IMR-90 (cell line): ENCODE results near the gene RASAL1. TPM values are rescaled to one million over a fixed set of nuclear protein-coding genes. Genes with fewer than 3 reads are reported as not detected.

Experiments used
- ATAC-seq: fragments of 200-7000 bp; cut with Tn5 transposase; 2 replicates; pipeline ENCODE4 v1.9.1; 2020; ENCODE audit warnings: low read depth, mild to moderate bottlenecking, moderate library complexity
- BruUV-seq: library from RNA; stranded (reverse); fragments of 400-500 nt; replicated peaks from 2 replicates; lab custom pipeline; 2021; lab: Mats Ljungman, UMichigan
- CTCF ChIA-PET: fragments of 300-600 bp; formaldehyde crosslinking; extraction: SDS; loops from one replicate; lab custom pipeline; 2021; ENCODE audit warnings: antibody characterized with exemption; lab: Yijun Ruan, JAX
- POLR2A ChIA-PET: fragments of 300-600 bp; sonication (Branson Sonifier 250); formaldehyde crosslinking; loops from one replicate; lab custom pipeline; 2022; ENCODE audit warnings: antibody characterized with exemption; ENCODE audit not compliant: unreplicated experiment; lab: Charles Lee
- DNase-seq: peaks from one replicate; pipeline ENCODE4 v3.0.0; 2013
- H2AFZ ChIP-seq: replicated peaks from 2 replicates; pipeline ENCODE3; 2013; ENCODE audit warnings: low read length, mild to moderate bottlenecking; ENCODE audit not compliant: poor library complexity
- H2AK5ac ChIP-seq: 2 replicates; pipeline ENCODE4 v1.6.1; 2013; ENCODE audit warnings: low read depth, low read length, inconsistent platforms
- H2AK9ac ChIP-seq: replicated peaks from 2 replicates; pipeline ENCODE3; 2013; ENCODE audit warnings: mild to moderate bottlenecking, low read depth, low read length, moderate library complexity; ENCODE audit not compliant: poor library complexity
- H2BK120ac ChIP-seq: 2 replicates; pipeline ENCODE4 v1.6.1; 2013; ENCODE audit warnings: low read depth, low read length, inconsistent platforms
- H2BK15ac ChIP-seq: 3 replicates; pipeline ENCODE4 v1.6.1; 2013; ENCODE audit warnings: low read depth, low read length, inconsistent platforms
- H2BK20ac ChIP-seq: 2 replicates; pipeline ENCODE4 v1.6.1; 2013; ENCODE audit warnings: low read depth, mild to moderate bottlenecking, inconsistent platforms, low read length, moderate library complexity
- H2BK5ac ChIP-seq: 2 replicates; pipeline ENCODE4 v1.6.1; 2013; ENCODE audit warnings: mild to moderate bottlenecking, low read depth, low read length, inconsistent platforms; ENCODE audit not compliant: poor library complexity, severe bottlenecking
- H3K14ac ChIP-seq: replicated peaks from 2 replicates; pipeline ENCODE4 v1.6.1; 2013; ENCODE audit warnings: low read depth, low read length, inconsistent platforms
- H3K18ac ChIP-seq: 2 replicates; pipeline ENCODE4 v1.6.1; 2013; ENCODE audit warnings: low read depth, low read length, control low read depth
- H3K23ac ChIP-seq: 2 replicates; pipeline ENCODE4 v1.6.1; 2013; ENCODE audit warnings: low read depth, low read length, inconsistent platforms
- H3K27ac ChIP-seq: 2 replicates; pipeline ENCODE4 v1.5.1; 2013; ENCODE audit warnings: mild to moderate bottlenecking, control low read depth, low read length; ENCODE audit not compliant: insufficient read depth
- H3K27me3 ChIP-seq: 2 replicates; pipeline ENCODE4 v1.6.1; 2013; ENCODE audit warnings: low read length; ENCODE audit not compliant: control insufficient read depth, insufficient read depth
- H3K36me3 ChIP-seq: 2 replicates; pipeline ENCODE4 v1.6.1; 2013; ENCODE audit warnings: low read length, mixed read lengths; ENCODE audit not compliant: control insufficient read depth, insufficient read depth
- H3K4ac ChIP-seq: 2 replicates; pipeline ENCODE4 v1.6.1; 2013; ENCODE audit warnings: low read depth, low read length, inconsistent platforms
- H3K4me1 ChIP-seq: 2 replicates; pipeline ENCODE4 v1.6.1; 2013; ENCODE audit warnings: low read length, mixed read lengths; ENCODE audit not compliant: control insufficient read depth, insufficient read depth
- H3K4me2 ChIP-seq: 2 replicates; pipeline ENCODE4 v1.6.1; 2013; ENCODE audit warnings: low read depth, mild to moderate bottlenecking, control low read depth, low read length, moderate library complexity
- H3K4me3 ChIP-seq: 2 replicates; pipeline ENCODE4 v1.5.1; 2013; ENCODE audit warnings: low read depth, mild to moderate bottlenecking, control low read depth, low read length, moderate library complexity; ENCODE audit not compliant: insufficient read depth
- H3K56ac ChIP-seq: 2 replicates; pipeline ENCODE4 v1.6.1; 2013; ENCODE audit warnings: low read length, inconsistent platforms; ENCODE audit not compliant: insufficient read depth; ENCODE audit errors: extremely low read depth
- H3K79me1 ChIP-seq, 2 experiments: 2 replicates each; pipeline ENCODE4 v1.6.1; 2013; ENCODE audit warnings: low read length in 2 of 2, inconsistent platforms in 1 of 2, low read depth in 1 of 2
- H3K9ac ChIP-seq: 2 replicates; pipeline ENCODE4 v1.6.1; 2013; ENCODE audit warnings: low read depth, low read length, control low read depth
- H3K9me1 ChIP-seq: 2 replicates; pipeline ENCODE4 v1.6.1; 2013; ENCODE audit warnings: low read length, inconsistent platforms; ENCODE audit not compliant: insufficient read depth
- H3K9me3 ChIP-seq: 2 replicates; pipeline ENCODE4 v1.6.1; 2013; ENCODE audit warnings: low read length; ENCODE audit not compliant: control insufficient read depth, insufficient read depth
- H4K20me1 ChIP-seq: 2 replicates; pipeline ENCODE4 v1.6.1; 2013; ENCODE audit warnings: low read length, inconsistent platforms; ENCODE audit not compliant: insufficient read depth
- H4K5ac ChIP-seq: 2 replicates; pipeline ENCODE4 v1.6.1; 2013; ENCODE audit warnings: mild to moderate bottlenecking, low read depth, low read length, control low read depth
- H4K8ac ChIP-seq, 2 experiments: 2 replicates each; pipeline ENCODE4 v1.6.1; 2013; ENCODE audit warnings: low read depth in 2 of 2, low read length in 2 of 2, control low read depth in 1 of 2, inconsistent platforms in 1 of 2
- H4K91ac ChIP-seq: 2 replicates; pipeline ENCODE4 v1.6.1; 2013; ENCODE audit warnings: low read depth, low read length, inconsistent platforms; ENCODE audit not compliant: insufficient read depth
- MAFK ChIP-seq: IDR thresholded peaks from 2 replicates; pipeline ENCODE4 v1.6.1; 2012; ENCODE audit warnings: low read depth, low read length, improper control_type of control experiment
- MAZ ChIP-seq: IDR thresholded peaks from 2 replicates; pipeline ENCODE4 v1.6.1; 2012; ENCODE audit warnings: low read depth, mild to moderate bottlenecking, low read length, improper control_type of control experiment, moderate library complexity, borderline replicate concordance
- MXI1 ChIP-seq: IDR thresholded peaks from 2 replicates; pipeline ENCODE4 v1.6.1; 2012; ENCODE audit warnings: low read depth, mild to moderate bottlenecking, low read length, moderate library complexity, borderline replicate concordance
- WGBS, 2 experiments: methylation state at CpG; one replicate each; pipeline versions ENCODE4 v1.1.5 to v1.1.7; 2013; ENCODE audit warnings: missing lambda C conversion rate in 2 of 2; ENCODE audit not compliant: insufficient read length in 1 of 2; ENCODE audit errors: extremely low coverage in 2 of 2; 5-methylcytosine and 5-hydroxymethylcytosine counted together
- dilution Hi-C: fragments of 300-500 bp; cut with HindIII; formaldehyde crosslinking; loops from one replicate; pipeline ENCODE4 v1.14.3; 2018; ENCODE audit warnings: low sequenced_read_pairs; ENCODE audit not compliant: unreplicated experiment
- in situ Hi-C: fragments of 300-500 bp; cut with MboI; formaldehyde crosslinking; loops from 3 replicates; pipeline ENCODE4 v1.14.3; 2019; ENCODE audit warnings: low sequenced_read_pairs, inconsistent platforms, mixed read lengths
- intact Hi-C: fragments of 100-400 bp; cut with micrococcal nuclease; formaldehyde crosslinking; loops from 2 replicates; pipeline ENCODE4 v1.10.0; 2022
- polyA plus RNA-seq, 3 experiments: library from polyadenylated mRNA; depleted of rRNA; stranded (reverse); fragments of >200 nt; gene quantifications; 2 replicates each; pipeline ENCODE4 v1.2.3, GENCODE V29; 2012; ENCODE audit warnings: low replicate concordance in 1 of 3
- total RNA-seq: library from RNA; depleted of rRNA; stranded (reverse); fragments of >200 nt; gene quantifications from 2 replicates; pipeline ENCODE4 v1.2.3, GENCODE V29; 2012

Gene RASAL1
- total and polyA plus RNA-seq, 2 of the 4 experiments (the other 2 are of a cell fraction): not detected

GRCh38 chr12:113184098-113184899 is 48.7 kb upstream of the RASAL1 start:
- peak overlapping the region; percentile 67 for H3K4me3 ChIP-seq
- TF ChIP-seq MAZ (0 out of 2 replicates have a peak, but pooled peaks have one; percentile 8), MXI1 (0 out of 2 replicates have a peak, but pooled peaks have one; percentile 12), MAFK (no peak)
- no peak overlapping the region for H2BK20ac ChIP-seq
- peak overlapping the region; percentile 66 for H3K4me2 ChIP-seq
- ChIA-PET CTCF (interaction anchor here (1.1 kb wide), 1 partner anchor 9 kb away, joined by 5 read pairs; no protein-coding TSS in a partner anchor), POLR2A (no interaction called here)
- H3K4ac ChIP-seq: peak overlapping the region; percentile 87
- no peaks in the 10 kb centered on the region for H3K27me3 ChIP-seq
- intact Hi-C loops (no loop called here), in situ Hi-C loops (loop anchor here (25.0 kb wide), 1 partner anchor 1228 kb away; the partner anchor contains the start of gene TBX5), dilution Hi-C loops (no loop called here)
- BruUV-seq: no TSS peak
- peak overlapping the region; percentile 39 for H3K27ac ChIP-seq
- H3K14ac ChIP-seq: peak overlapping the region; percentile 89
- peak overlapping the region; percentile 5; the same call in 1 of the 2 replicates for H3K18ac ChIP-seq
- peak overlapping the region; percentile 51 for H3K23ac ChIP-seq
- H3K9ac ChIP-seq: peak overlapping the region; percentile 62
- H3K9me3 ChIP-seq: no peaks in the 10 kb centered on the region
- peaks cover 37 to 65% of the 10 kb centered on the region in 2 experiments for H3K79me1 ChIP-seq
- no peak overlapping the region for H2BK120ac ChIP-seq
- H2BK5ac ChIP-seq: peak overlapping the region; percentile 27
- ATAC-seq (peak; percentile 72), DNase-seq (no peak)
- H4K20me1 ChIP-seq: no peaks in the 10 kb centered on the region; the same call in 1 of the 2 replicates
- H4K8ac ChIP-seq: peak overlapping the region; percentile 27 to 57
- H2AK9ac ChIP-seq: peak overlapping the region; percentile 89
- no peak overlapping the region for H2BK15ac ChIP-seq
- H3K56ac ChIP-seq: peak overlapping the region; percentile 64
- H3K4me1 ChIP-seq: peaks cover 5% of the 10 kb centered on the region; the same call in 1 of the 2 replicates
- peak overlapping the region; percentile 96 for H2AFZ ChIP-seq
- H4K5ac ChIP-seq: peak overlapping the region; percentile 24
- H4K91ac ChIP-seq: peak overlapping the region; percentile 81
- H2AK5ac ChIP-seq: peak overlapping the region; percentile 83
- WGBS, 2 experiments: 26% methylated on average over 13 of the region's 26 CpGs; no CpG with 5 or more reads in 1 of the 2 experiments
- no peaks in the 10 kb centered on the region for H3K9me1 ChIP-seq
- peaks cover 15% of the 10 kb centered on the region for H3K36me3 ChIP-seq
